H9 (cell line): ENCODE data around the gene FAU. TPM values are rescaled to one million over a fixed set of nuclear protein-coding genes. Genes with fewer than 3 reads are reported as not detected.

ENCODE experiments used
- DNase-seq: peaks from one replicate; pipeline ENCODE4 v3.0.0-alpha.2; 2017
- H2AFZ ChIP-seq: one replicate; pipeline ENCODE4 v1.6.1; 2013; ENCODE audit warnings: mild to moderate bottlenecking, low read length, control low read depth, moderate library complexity
- H2AK5ac ChIP-seq: 2 replicates; pipeline ENCODE4 v1.6.1; 2013; ENCODE audit warnings: low read length, control low read depth, mixed read lengths; ENCODE audit not compliant: insufficient read length
- H2BK120ac ChIP-seq: one replicate; pipeline ENCODE4 v1.6.1; 2013; ENCODE audit warnings: low read depth, mild to moderate bottlenecking, low read length, control low read depth, inconsistent platforms; ENCODE audit not compliant: poor library complexity, severe bottlenecking
- H2BK12ac ChIP-seq: 2 replicates; pipeline ENCODE4 v1.6.1; 2013; ENCODE audit warnings: low read length, control low read depth, mixed read lengths, low read depth; ENCODE audit not compliant: insufficient read length
- H2BK15ac ChIP-seq: 2 replicates; pipeline ENCODE4 v1.6.1; 2013; ENCODE audit warnings: low read depth, low read length, control low read depth
- H2BK20ac ChIP-seq: one replicate; pipeline ENCODE4 v1.6.1; 2013; ENCODE audit warnings: low read depth, mild to moderate bottlenecking, low read length, control low read depth, inconsistent platforms; ENCODE audit not compliant: poor library complexity, severe bottlenecking
- H2BK5ac ChIP-seq: 2 replicates; pipeline ENCODE4 v1.6.1; 2013; ENCODE audit warnings: low read length, control low read depth, mixed read lengths; ENCODE audit not compliant: insufficient read length
- H3K14ac ChIP-seq: 2 replicates; pipeline ENCODE4 v1.6.1; 2013; ENCODE audit warnings: low read length, control low read depth; ENCODE audit not compliant: insufficient read depth
- H3K18ac ChIP-seq: 2 replicates; pipeline ENCODE4 v1.6.1; 2013; ENCODE audit warnings: low read depth, mild to moderate bottlenecking, mixed read lengths, low read length, control low read depth; ENCODE audit not compliant: insufficient read length
- H3K23ac ChIP-seq: 2 replicates; pipeline ENCODE4 v1.6.1; 2013; ENCODE audit warnings: low read length, control low read depth, mixed read lengths, low read depth; ENCODE audit not compliant: insufficient read length
- H3K23me2 ChIP-seq: 2 replicates; pipeline ENCODE4 v1.6.1; 2013; ENCODE audit warnings: low read depth, mild to moderate bottlenecking, mixed read lengths, low read length, control low read depth; ENCODE audit not compliant: insufficient read length, poor library complexity, severe bottlenecking
- H3K27ac ChIP-seq: 2 replicates; pipeline ENCODE4 v1.5.1; 2013; ENCODE audit warnings: low read length, control low read depth, mixed read lengths, low read depth; ENCODE audit not compliant: insufficient read length
- H3K27me3 ChIP-seq: 2 replicates; pipeline ENCODE4 v1.6.1; 2013; ENCODE audit warnings: low read length, control low read depth, inconsistent platforms; ENCODE audit not compliant: insufficient read depth
- H3K4ac ChIP-seq: 2 replicates; pipeline ENCODE4 v1.6.1; 2013; ENCODE audit warnings: low read depth, mild to moderate bottlenecking, control low read depth, inconsistent platforms, low read length, moderate library complexity
- H3K4me1 ChIP-seq: 2 replicates; pipeline ENCODE4 v1.6.1; 2013; ENCODE audit warnings: low read length, control low read depth, inconsistent platforms; ENCODE audit not compliant: insufficient read depth
- H3K4me2 ChIP-seq: 2 replicates; pipeline ENCODE4 v1.6.1; 2013; ENCODE audit warnings: low read length, control low read depth, mixed read lengths; ENCODE audit not compliant: insufficient read length, insufficient read depth
- H3K56ac ChIP-seq: 2 replicates; pipeline ENCODE4 v1.6.1; 2013; ENCODE audit warnings: low read depth, mild to moderate bottlenecking, mixed read lengths, low read length, control low read depth; ENCODE audit not compliant: insufficient read length
- H3K79me1 ChIP-seq: 2 replicates; pipeline ENCODE4 v1.6.1; 2013; ENCODE audit warnings: low read depth, mild to moderate bottlenecking, moderate library complexity, low read length, control low read depth, inconsistent platforms; ENCODE audit not compliant: insufficient read depth, poor library complexity, severe bottlenecking
- H3K79me2 ChIP-seq: 2 replicates; pipeline ENCODE4 v1.6.1; 2013; ENCODE audit warnings: low read length, control low read depth, inconsistent platforms; ENCODE audit not compliant: insufficient read depth
- H3K9ac ChIP-seq: 2 replicates; pipeline ENCODE4 v1.6.1; 2013; ENCODE audit warnings: low read length, control low read depth, mixed read lengths; ENCODE audit not compliant: insufficient read length; ENCODE audit errors: extremely low read depth
- H3K9me3 ChIP-seq: one replicate; pipeline ENCODE4 v1.6.1; 2013; ENCODE audit warnings: low read depth, low read length, inconsistent platforms; ENCODE audit not compliant: control insufficient read depth
- H3T11ph ChIP-seq: one replicate; pipeline ENCODE4 v1.6.1; 2013; ENCODE audit warnings: mild to moderate bottlenecking, low read length, control low read depth, inconsistent platforms
- H4K20me1 ChIP-seq: one replicate; pipeline ENCODE4 v1.6.1; 2013; ENCODE audit not compliant: control insufficient read depth, insufficient read length, insufficient read depth
- H4K5ac ChIP-seq: 2 replicates; pipeline ENCODE4 v1.6.1; 2013; ENCODE audit warnings: low read depth, mild to moderate bottlenecking, mixed read lengths, low read length, control low read depth; ENCODE audit not compliant: insufficient read length
- H4K8ac ChIP-seq: replicated peaks from 2 replicates; pipeline ENCODE4 v1.6.1; 2013; ENCODE audit warnings: low read length, control low read depth, mixed read lengths, low read depth; ENCODE audit not compliant: insufficient read length
- H4K91ac ChIP-seq: 2 replicates; pipeline ENCODE4 v1.6.1; 2013; ENCODE audit warnings: low read depth, mild to moderate bottlenecking, moderate library complexity, mixed read lengths, low read length, control low read depth; ENCODE audit not compliant: insufficient read length
- H3K27ac Mint-ChIP-seq, 3 experiments: 2 replicates in 2 of 3; 3 replicates in 1 of 3; pipeline ENCODE4 v1.8.0; 2020 to 2021; ENCODE audit warnings: mixed read lengths in 3 of 3, mild to moderate bottlenecking in 1 of 3, moderate library complexity in 1 of 3
- H3K27me3 Mint-ChIP-seq: 2 replicates; pipeline ENCODE4 v1.8.0; 2021; ENCODE audit warnings: low read depth, mild to moderate bottlenecking, moderate library complexity, mixed read lengths
- H3K36me3 Mint-ChIP-seq, 3 experiments: 2 replicates in 2 of 3; 3 replicates in 1 of 3; pipeline ENCODE4 v1.8.0; 2020 to 2021; ENCODE audit warnings: low read depth in 3 of 3, mixed read lengths in 3 of 3; ENCODE audit not compliant: insufficient read depth in 1 of 3
- H3K4me1 Mint-ChIP-seq, 2 experiments: 2 replicates each; pipeline ENCODE4 v1.8.0; 2020; ENCODE audit warnings: mixed read lengths in 2 of 2
- H3K4me3 Mint-ChIP-seq, 2 experiments: 2 replicates in 1 of 2; 3 replicates in 1 of 2; pipeline ENCODE4 v1.8.0; 2020 to 2021; ENCODE audit warnings: mild to moderate bottlenecking in 2 of 2, mixed read lengths in 2 of 2, moderate library complexity in 1 of 2
- H3K9me3 Mint-ChIP-seq, 2 experiments: 2 replicates in 1 of 2; 3 replicates in 1 of 2; pipeline ENCODE4 v1.8.0; 2020; ENCODE audit warnings: mild to moderate bottlenecking in 2 of 2, mixed read lengths in 2 of 2, moderate library complexity in 1 of 2
- CTCF ChIP-seq: fragments of 200-600 bp; sonication (generic); conservative IDR thresholded peaks from 3 replicates; pipeline ENCODE4 v1.8.0; 2021; ENCODE audit warnings: antibody characterized with exemption, mild to moderate bottlenecking
- WGBS: extraction: QIAGEN DNeasy Blood & Tissue Kit; methylation state at CpG from one replicate; pipeline ENCODE4 v1.1.7; 2013; ENCODE audit warnings: missing lambda C conversion rate, low lambda C conversion rate, mixed read lengths; ENCODE audit not compliant: insufficient read length; ENCODE audit errors: extremely low coverage; 5-methylcytosine and 5-hydroxymethylcytosine counted together
- total RNA-seq: library from RNA; stranded (reverse); gene quantifications from 2 replicates; pipeline ENCODE4 v1.2.1, GENCODE V29; 2021

The FAU gene
- total RNA-seq, 1 experiment from 2014 or later = 898 TPM

- WGBS = no CpG with 5 or more reads among the region's 18 CpGs
- Histone ChIP-seq H3K4me1 (no peaks in the 10 kb centered on the region), H3K9me3 (no peaks in the 10 kb centered on the region), H4K5ac (no peak overlapping the region), H3K4me2 (no peak overlapping the region), H2BK5ac (no peak overlapping the region), H3K9ac (no peak overlapping the region), H2AK5ac (no peak overlapping the region), H3K27me3 (no peaks in the 10 kb centered on the region), H2AFZ (no peak overlapping the region), H4K20me1 (no peaks in the 10 kb centered on the region), H3K79me2 (no peaks in the 10 kb centered on the region), H3K18ac (no peak overlapping the region), H2BK12ac (no peak overlapping the region), H4K91ac (no peak overlapping the region), H3K23me2 (peaks cover 13% of the 10 kb centered on the region), H3K23ac (no peak overlapping the region), H3T11ph (no peak overlapping the region), H3K4ac (no peak overlapping the region), H3K79me1 (no peaks in the 10 kb centered on the region), H2BK120ac (no peak overlapping the region), H4K8ac (no peak overlapping the region), H3K14ac (no peak overlapping the region), H2BK15ac (no peak overlapping the region), H3K27ac (no peak overlapping the region), H2BK20ac (no peak overlapping the region), H3K56ac (no peak overlapping the region)
- Mint-ChIP-seq H3K27me3 (no peaks in the 10 kb centered on the region), H3K4me3 (peak overlapping the region in 1 of 2 experiments; percentile 29; a peak in 1 of 5 replicates), H3K36me3 (peaks cover 2 to 23% (median 15%) of the 10 kb centered on the region in 3 experiments; a peak in 6 of 7 replicates), H3K9me3 (no peaks in the 10 kb centered on the region), H3K4me1 (peaks cover 15 to 19% of the 10 kb centered on the region in 2 experiments), H3K27ac (no peak overlapping the region; a peak in 1 of 7 replicates)
- peak; percentile 96 for TF ChIP-seq CTCF
- peak; percentile 92 for DNase-seq
These were observed 11.5 kb downstream of the FAU start for GRCh38 chr11:65110354-65110861.
